ENCODE data around the gene ALKBH6. TPM values are rescaled to one million over a fixed set of nuclear protein-coding genes. Genes with fewer than 3 reads are reported as not detected.

ALKBH6 gene
- 15.7 TPM for polyA plus RNA-seq

- Mint-ChIP-seq H3K9me3 (no peaks in the 10 kb centered on the region), H3K27ac (peak within 1 kb of the TSS; percentile 64 to 99 (median 93)), H3K4me3 (peak within 1 kb of the TSS; percentile 89 to 98 (median 96)), H3K27me3 (no peaks in the 10 kb centered on the region), H3K36me3 (peaks cover 3% of the 10 kb centered on the region), H3K4me1 (peaks cover 15 to 22% (median 17%) of the 10 kb centered on the region in 3 donors)
These were observed at the start of gene ALKBH6 for GRCh38 chr19:36014012-36014924. ALKBH6 (minus strand) TSS chr19:36014213; CDS start chr19:36013397, 816 bp downstream.

DNA sequence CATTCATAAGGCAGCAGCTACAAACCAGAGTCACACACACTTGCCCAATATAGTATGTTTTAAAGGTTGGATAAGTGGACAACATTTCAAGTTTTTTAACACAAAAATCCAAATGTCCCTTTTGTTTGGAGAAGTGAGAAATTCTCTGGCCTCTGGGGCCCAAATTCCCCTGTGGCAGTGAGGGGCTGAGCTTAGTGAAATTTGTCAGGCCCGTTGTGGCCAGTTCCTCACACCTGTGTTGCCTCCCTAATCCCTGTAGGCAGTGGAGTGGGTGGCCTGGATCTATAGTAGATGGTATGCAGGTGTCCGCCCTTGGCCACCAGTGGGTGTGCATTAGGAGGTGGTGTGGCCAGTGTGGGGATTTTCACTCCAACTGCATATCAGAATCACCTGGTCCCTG is 47.4 kb upstream of the ALKBH6 start:
- no peaks in the 10 kb centered on the region for H3K9me3 Mint-ChIP-seq
- no peak overlapping the region for H3K4me3 Mint-ChIP-seq
- H3K36me3 Mint-ChIP-seq: peaks cover 1% of the 10 kb centered on the region
- peaks cover 0 to 2% (median 0%) of the 10 kb centered on the region in 3 donors for H3K4me1 Mint-ChIP-seq
- no peaks in the 10 kb centered on the region for H3K27me3 Mint-ChIP-seq
- no peak overlapping the region for H3K27ac Mint-ChIP-seq

DNA sequence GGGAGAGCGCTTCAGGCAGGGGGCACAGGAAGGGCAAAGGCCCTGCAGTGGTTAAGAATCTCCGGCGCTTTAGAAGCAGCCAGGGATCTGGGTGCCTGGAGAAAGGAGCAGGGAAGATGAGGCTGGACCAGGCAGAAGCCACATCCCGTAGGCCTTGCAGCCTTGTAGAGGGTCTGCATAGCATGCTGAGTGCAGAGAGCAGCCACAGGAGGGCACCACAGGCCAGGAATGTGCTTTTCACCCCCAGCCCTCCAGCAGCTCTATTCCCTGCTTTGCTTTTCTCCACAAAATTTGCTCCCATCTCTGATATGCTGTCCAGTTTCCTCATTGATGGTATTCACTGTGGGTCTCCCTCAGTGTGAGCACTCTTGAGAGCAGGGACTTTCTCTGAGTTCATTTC is 46.4 kb upstream of the ALKBH6 start:
- Mint-ChIP-seq H3K9me3 (no peaks in the 10 kb centered on the region), H3K4me1 (peaks cover 0 to 4% (median 4%) of the 10 kb centered on the region in 3 donors), H3K36me3 (peaks cover 1% of the 10 kb centered on the region), H3K27me3 (no peaks in the 10 kb centered on the region), H3K27ac (no peak overlapping the region), H3K4me3 (peak overlapping the region in 1 of 4 donors; percentile 24)

- Mint-ChIP-seq H3K9me3 (no peaks in the 10 kb centered on the region), H3K4me3 (peak overlapping the region in 1 of 4 donors; percentile 66), H3K27ac (peak overlapping the region in 1 of 3 donors; percentile 81), H3K27me3 (no peaks in the 10 kb centered on the region), H3K36me3 (peaks cover 1% of the 10 kb centered on the region), H3K4me1 (peaks cover 0 to 8% (median 7%) of the 10 kb centered on the region in 3 donors)
These were observed 45.3 kb upstream of the ALKBH6 start for GRCh38 chr19:36059180-36059910.

DNA sequence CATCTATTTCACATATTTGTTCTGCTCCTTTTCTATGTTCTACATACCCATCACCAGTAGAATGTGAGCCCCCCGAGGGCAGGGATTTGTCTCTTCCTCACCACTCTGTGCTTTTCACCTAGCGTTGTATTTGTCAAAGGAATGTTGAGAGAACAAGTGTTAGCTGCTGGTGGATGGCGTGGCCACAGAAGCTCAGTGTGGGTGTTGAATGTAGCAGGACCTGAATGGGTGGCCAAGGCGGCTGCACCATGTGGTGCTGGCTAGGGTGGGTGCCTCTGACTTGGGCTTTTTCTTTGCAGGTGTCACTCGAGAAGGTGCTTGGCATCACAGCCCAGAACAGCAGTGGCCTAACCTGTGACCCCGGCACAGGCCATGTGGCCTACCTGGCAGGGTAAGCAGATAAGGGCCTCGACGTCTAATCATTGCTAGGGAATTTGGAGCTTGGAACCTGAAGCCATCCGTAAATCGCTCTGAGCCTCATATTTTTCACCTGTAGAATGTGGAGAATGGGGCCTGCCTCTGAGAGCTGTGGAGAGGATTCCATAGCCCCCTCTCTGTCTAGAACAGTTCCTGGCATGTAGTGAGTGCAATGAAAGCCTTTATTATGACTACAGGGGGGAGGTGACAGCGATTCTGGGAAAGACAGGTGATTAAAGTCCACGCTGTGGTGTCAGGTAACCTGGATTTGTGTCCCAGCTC is 44.6 kb upstream of the ALKBH6 start:
- peaks cover 0 to 10% (median 9%) of the 10 kb centered on the region in 3 donors for H3K4me1 Mint-ChIP-seq
- H3K27ac Mint-ChIP-seq: peak overlapping the region in 1 of 3 donors; percentile 81
- H3K27me3 Mint-ChIP-seq: no peaks in the 10 kb centered on the region
- H3K4me3 Mint-ChIP-seq: peak overlapping the region in 2 of 4 donors; percentile 28 to 66
- no peaks in the 10 kb centered on the region for H3K9me3 Mint-ChIP-seq
- H3K36me3 Mint-ChIP-seq: peaks cover 1% of the 10 kb centered on the region

DNA sequence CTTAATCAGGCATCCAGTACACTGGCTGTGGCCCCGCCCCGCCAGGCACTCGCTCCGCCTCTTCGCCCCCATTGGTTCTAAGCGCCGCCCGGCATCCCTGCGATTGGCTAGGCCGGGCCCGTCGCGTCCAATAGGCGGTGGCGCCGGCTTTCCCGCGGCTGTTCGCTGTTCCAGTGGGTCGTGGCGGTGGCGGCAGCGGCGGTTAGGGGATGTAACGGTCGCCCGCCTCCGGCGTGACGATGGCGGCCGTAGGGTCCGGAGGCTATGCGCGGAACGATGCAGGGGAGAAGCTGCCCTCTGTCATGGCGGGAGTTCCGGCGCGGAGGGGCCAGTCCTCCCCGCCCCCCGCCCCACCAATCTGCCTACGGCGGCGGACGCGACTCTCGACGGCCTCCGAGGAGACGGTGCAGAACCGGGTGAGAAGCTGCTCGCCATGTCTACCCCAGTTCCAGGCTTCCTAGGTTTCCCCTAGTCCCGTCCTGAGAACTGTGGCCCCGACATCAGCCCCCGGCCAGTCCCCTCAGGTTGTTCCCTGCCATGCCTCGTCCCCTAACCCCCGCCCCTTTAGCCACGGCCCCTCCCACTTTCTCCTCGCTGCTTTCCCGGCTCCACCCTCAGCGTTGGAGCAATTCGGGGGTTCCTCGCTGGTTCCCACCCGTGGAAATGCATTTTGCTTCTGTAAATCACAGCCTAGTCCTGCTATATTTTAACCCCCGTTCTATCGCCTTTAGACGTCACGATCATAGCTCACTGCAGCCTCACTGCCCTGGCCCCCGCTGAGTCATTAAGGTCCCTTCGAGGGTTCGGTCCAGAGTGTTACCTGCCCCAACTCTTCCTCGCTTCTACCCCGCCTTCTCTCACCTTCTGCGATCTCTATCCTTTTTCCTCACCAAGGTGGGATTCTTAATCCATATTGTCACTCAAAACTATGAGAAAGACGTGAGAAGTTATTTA is 41.0 kb upstream of the ALKBH6 start, which contains the start of gene WDR62:
WDR62 (plus strand) TSS at position 165 of the 954 bp plus-strand sequence; CDS start at position 240, 75 bp downstream.
- Mint-ChIP-seq H3K36me3 (peaks cover 5% of the 10 kb centered on the region), H3K27ac (peak within 1 kb of the TSS; percentile 92 to 99 (median 98)), H3K4me3 (peak within 1 kb of the TSS; percentile 91 to 99 (median 98)), H3K9me3 (no peaks in the 10 kb centered on the region), H3K4me1 (peaks cover 0 to 15% (median 11%) of the 10 kb centered on the region in 3 donors), H3K27me3 (no peaks in the 10 kb centered on the region)

DNA sequence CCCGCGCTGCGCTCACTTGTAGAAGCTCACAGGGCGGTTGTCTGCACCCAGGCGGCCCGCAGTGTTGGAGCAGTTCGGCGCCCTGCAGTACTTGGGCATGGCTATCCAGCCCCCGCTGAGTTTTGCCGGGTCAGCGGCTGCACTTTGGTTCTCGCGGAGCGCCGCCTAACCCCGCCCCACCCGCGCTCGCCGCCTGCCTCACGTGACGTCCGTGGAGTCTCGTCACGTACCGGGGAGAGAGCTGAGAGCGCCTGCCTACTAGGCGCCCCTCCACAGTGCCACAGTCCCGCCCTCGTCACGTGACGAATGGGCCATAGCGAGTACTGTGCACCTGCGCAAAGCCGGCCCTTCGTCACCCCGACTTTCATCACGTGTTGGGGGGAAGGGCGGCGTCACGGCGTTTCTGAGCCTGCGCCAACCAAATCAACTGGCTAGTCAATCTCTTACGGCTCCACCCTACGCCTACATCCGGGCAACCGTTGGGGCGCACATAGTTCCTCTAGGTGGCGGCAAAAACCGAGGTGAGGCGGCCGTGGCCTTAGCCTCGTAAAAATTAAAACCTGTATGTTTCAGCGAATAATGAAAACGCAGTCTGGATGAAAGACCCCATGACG is 40.2 kb upstream of the ALKBH6 start, which contains the start of gene THAP8:
THAP8 (minus strand) TSS at position 167 of the 614 bp plus-strand sequence; CDS start at position 99, 68 bp downstream.
- Mint-ChIP-seq H3K27ac (peak within 1 kb of the TSS; percentile 92 to 99 (median 98)), H3K9me3 (no peaks in the 10 kb centered on the region), H3K27me3 (no peaks in the 10 kb centered on the region), H3K4me3 (peak within 1 kb of the TSS; percentile 91 to 99 (median 98)), H3K36me3 (peaks cover 5% of the 10 kb centered on the region), H3K4me1 (peaks cover 0 to 15% (median 11%) of the 10 kb centered on the region in 3 donors)

DNA sequence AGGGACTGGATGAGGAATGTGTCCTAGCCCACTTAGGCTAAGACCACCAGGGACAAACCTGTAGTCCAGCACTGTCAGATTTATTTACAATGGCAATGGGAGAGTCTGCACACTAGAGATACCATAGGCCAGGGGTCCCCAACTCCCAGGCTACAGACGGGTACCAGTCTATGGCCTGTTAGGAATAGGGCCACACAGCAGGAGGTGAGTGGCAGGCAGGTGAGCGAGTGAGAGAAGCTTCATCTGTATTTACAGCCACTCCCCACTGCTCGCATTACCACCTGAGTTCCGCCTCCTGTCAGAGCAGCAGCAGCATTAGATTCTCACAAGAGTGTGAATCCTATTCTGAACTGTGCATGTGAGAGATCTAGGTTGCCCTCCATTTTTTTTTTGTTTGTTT is 37.6 kb upstream of the ALKBH6 start:
- H3K9me3 Mint-ChIP-seq: no peaks in the 10 kb centered on the region
- peak overlapping the region in 2 of 3 donors; percentile 80 to 91 for H3K27ac Mint-ChIP-seq
- H3K4me1 Mint-ChIP-seq: peaks cover 0 to 13% (median 11%) of the 10 kb centered on the region in 3 donors
- peak overlapping the region in 3 of 4 donors; percentile 9 to 60 (median 59) for H3K4me3 Mint-ChIP-seq
- peaks cover 3% of the 10 kb centered on the region for H3K36me3 Mint-ChIP-seq
- H3K27me3 Mint-ChIP-seq: no peaks in the 10 kb centered on the region

- Mint-ChIP-seq H3K27ac (peak overlapping the region in 2 of 3 donors; percentile 80 to 91), H3K4me3 (peak overlapping the region in 2 of 4 donors; percentile 59 to 60), H3K4me1 (peaks cover 0 to 13% (median 11%) of the 10 kb centered on the region in 3 donors), H3K27me3 (no peaks in the 10 kb centered on the region), H3K36me3 (peaks cover 3% of the 10 kb centered on the region), H3K9me3 (no peaks in the 10 kb centered on the region)
These were observed 37.2 kb upstream of the ALKBH6 start for GRCh38 chr19:36051236-36051635.

DNA sequence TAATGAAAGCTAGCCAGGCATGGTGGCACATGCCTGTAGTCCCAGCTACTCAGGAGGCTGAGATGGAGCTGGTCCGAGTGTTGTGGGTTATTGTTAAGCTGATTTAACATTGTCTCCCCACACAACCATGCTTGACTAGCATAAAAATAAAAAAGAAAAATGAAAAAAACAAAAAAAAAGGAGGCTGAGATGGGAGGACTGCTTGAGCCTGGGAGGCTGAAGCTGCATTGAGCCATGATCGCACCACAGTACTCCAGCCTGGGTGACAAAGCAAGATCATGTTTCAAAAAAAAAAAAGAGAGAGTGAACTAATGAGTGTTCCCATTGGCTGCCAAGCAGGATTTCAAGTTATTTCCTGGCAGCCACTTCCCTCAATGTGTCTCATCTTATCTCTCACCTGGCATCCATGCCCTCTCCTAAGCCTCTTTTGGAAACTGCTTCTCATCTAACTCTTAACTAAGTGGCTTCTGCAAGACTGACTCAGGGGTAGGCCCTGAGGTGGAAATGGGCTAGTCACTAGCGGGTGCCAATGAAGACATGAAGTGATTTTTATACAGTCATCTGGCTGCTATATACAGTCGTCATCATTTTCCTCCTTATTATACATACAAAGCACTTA is 35.2 kb upstream of the ALKBH6 start:
- Mint-ChIP-seq H3K27me3 (no peaks in the 10 kb centered on the region), H3K9me3 (no peaks in the 10 kb centered on the region), H3K27ac (no peak overlapping the region), H3K4me1 (peaks cover 0 to 7% (median 7%) of the 10 kb centered on the region in 3 donors), H3K36me3 (peaks cover 3% of the 10 kb centered on the region), H3K4me3 (no peak overlapping the region)

DNA sequence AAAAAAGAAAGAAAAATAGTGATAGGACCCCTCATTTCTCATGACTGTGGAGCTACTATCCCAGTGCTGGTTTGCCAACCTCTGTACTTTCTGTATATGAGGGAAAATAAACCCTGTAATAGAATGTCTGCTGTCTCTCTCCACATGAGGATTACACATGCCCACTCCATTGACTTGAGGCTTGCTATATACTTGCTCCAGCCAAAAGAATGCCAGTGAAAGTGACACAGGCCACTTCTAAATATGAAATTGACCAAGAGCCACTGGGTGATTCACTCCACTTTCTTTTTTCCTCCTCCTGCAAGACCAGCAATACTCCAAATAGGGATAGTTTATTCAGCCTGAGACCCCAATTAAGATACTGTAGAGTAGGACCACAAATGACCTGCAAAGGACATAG is 33.8 kb upstream of the ALKBH6 start:
- H3K4me1 Mint-ChIP-seq: peaks cover 0 to 3% (median 2%) of the 10 kb centered on the region in 3 donors
- H3K27ac Mint-ChIP-seq: no peak overlapping the region
- H3K4me3 Mint-ChIP-seq: peak overlapping the region in 1 of 4 donors; percentile 73
- no peaks in the 10 kb centered on the region for H3K27me3 Mint-ChIP-seq
- no peaks in the 10 kb centered on the region for H3K9me3 Mint-ChIP-seq
- peaks cover 7% of the 10 kb centered on the region for H3K36me3 Mint-ChIP-seq

- no peaks in the 10 kb centered on the region for H3K9me3 Mint-ChIP-seq
- H3K4me1 Mint-ChIP-seq: peaks cover 0 to 3% (median 2%) of the 10 kb centered on the region in 3 donors
- H3K27me3 Mint-ChIP-seq: no peaks in the 10 kb centered on the region
- no peak overlapping the region for H3K27ac Mint-ChIP-seq
- no peak overlapping the region for H3K4me3 Mint-ChIP-seq
- H3K36me3 Mint-ChIP-seq: peaks cover 7% of the 10 kb centered on the region
These were observed 32.5 kb upstream of the ALKBH6 start for GRCh38 chr19:36046443-36047050.

Data from IgD-negative memory B cell (primary cell).